ENCODE measurements around the gene ASB4. TPM values are rescaled to one million over a fixed set of nuclear protein-coding genes. Genes with fewer than 3 reads are reported as not detected.

ASB4 gene
- total and polyA plus RNA-seq, 8 donors, result 0.03 to 1.7 (median 0.28) TPM; not detected in 4

DNA sequence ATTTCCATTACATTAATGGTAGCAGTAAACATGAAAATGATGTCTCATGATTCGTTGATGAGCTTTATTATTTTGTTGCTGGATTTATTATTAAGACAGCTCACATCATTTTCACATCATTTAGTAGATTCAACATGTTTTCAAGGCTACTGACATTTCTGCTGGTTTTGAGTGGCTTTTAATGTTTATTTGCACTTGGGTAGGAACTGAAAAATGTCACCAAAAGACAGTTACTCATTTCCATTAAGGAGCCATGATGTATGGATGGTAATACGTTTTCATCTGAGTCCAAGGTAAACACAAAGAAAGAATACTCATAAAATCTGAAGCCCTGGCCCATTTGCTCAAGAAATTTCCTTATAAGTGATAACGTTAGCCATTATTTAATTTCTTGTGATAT lies 95.7 kb downstream of the ASB4 start:
- H3K27ac ChIP-seq, result peak overlapping the region in 1 of 5 donors; percentile 98
- WGBS, 5 donors, result 42 to 61% (median 46%) methylated on average over 3 of the region's 3 CpGs
- TF ChIP-seq, protein P1, sequence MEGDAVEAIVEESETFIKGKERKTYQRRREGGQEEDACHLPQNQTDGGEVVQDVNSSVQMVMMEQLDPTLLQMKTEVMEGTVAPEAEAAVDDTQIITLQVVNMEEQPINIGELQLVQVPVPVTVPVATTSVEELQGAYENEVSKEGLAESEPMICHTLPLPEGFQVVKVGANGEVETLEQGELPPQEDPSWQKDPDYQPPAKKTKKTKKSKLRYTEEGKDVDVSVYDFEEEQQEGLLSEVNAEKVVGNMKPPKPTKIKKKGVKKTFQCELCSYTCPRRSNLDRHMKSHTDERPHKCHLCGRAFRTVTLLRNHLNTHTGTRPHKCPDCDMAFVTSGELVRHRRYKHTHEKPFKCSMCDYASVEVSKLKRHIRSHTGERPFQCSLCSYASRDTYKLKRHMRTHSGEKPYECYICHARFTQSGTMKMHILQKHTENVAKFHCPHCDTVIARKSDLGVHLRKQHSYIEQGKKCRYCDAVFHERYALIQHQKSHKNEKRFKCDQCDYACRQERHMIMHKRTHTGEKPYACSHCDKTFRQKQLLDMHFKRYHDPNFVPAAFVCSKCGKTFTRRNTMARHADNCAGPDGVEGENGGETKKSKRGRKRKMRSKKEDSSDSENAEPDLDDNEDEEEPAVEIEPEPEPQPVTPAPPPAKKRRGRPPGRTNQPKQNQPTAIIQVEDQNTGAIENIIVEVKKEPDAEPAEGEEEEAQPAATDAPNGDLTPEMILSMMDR (IDR thresholded peaks at IDR 0.05), result no peak
- no peak for TF ChIP-seq POLR2A (IDR thresholded peaks at IDR 0.05)
- no peak for TF ChIP-seq POLR2AphosphoS5 (IDR thresholded peaks at IDR 0.05)
- H3K9me3 ChIP-seq, result no peaks in the 10 kb centered on the region
- intact Hi-C loops (cut with DNase I; ENCODE audit: low total_unique reads), result no loop called here
- H3K36me3 ChIP-seq, result peaks cover 13 to 36% (median 30%) of the 10 kb centered on the region in 4 donors
- peaks cover 0 to 21% (median 7%) of the 10 kb centered on the region in 4 donors for H3K4me1 ChIP-seq
- H3K4me3 ChIP-seq, result no peak overlapping the region
- H3K27me3 ChIP-seq, result no peaks in the 10 kb centered on the region
- peak in 1 of 2 donors; percentile 16 for DNase-seq

DNA sequence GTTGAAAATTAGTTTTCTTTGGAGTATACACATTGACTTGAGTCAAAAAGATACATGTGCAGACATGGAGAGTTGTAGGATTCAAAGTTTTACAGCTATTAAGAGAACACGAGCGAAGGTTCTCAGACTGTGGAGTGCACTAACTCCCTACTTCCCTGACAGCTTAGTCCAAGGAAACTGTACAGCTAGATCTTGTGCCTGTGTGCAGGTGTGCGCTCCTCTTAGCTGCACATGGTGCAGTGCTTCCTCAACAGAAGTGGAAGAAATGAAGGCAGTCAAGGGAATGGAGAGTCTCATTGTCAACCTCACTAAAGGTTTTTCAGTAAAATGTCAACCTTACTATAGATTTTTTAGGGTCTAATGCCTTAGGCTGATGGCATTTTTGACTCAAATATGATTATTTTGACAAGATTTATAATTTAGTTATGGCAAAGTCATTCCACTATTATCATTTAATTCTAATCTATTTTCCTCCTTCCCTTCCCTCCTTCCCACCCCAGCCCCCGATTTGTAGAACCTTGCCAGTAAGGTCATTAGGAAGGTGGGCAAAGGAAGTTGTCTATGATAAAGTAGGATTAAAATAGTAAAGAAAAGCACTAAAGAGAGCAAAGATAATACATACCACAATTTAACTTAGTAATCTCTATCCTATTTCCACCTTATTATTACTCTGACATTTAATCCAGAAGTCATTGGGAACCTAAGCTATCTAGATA lies 97.0 kb downstream of the ASB4 start:
- Histone ChIP-seq H3K4me1 (peaks cover 0 to 34% (median 19%) of the 10 kb centered on the region in 4 donors), H3K27me3 (no peaks in the 10 kb centered on the region), H3K4me3 (no peak overlapping the region), H3K27ac (peak overlapping the region in 2 of 5 donors; percentile 56 to 98), H3K36me3 (peaks cover 26 to 49% (median 43%) of the 10 kb centered on the region in 4 donors), H3K9me3 (no peaks in the 10 kb centered on the region)
- DNase-seq, result no peak
- WGBS, 5 donors, result 89 to 95% (median 94%) methylated on average over 4 of the region's 4 CpGs
- intact Hi-C loops (cut with DNase I; ENCODE audit: low total_unique reads), result no loop called here
- no peak for TF ChIP-seq POLR2A (IDR thresholded peaks at IDR 0.05)
- TF ChIP-seq POLR2AphosphoS5 (IDR thresholded peaks at IDR 0.05), result peak; percentile 55 to 66 (median 58)
- TF ChIP-seq, protein P1 (IDR thresholded peaks at IDR 0.05), result no peak
- no peak for TF ChIP-seq EP300 (IDR thresholded peaks at IDR 0.05)

- Histone ChIP-seq H3K4me3 (peak overlapping the region in 1 of 4 donors; percentile 79), H3K27ac (peak overlapping the region in 2 of 5 donors; percentile 98), H3K27me3 (no peaks in the 10 kb centered on the region), H3K36me3 (peaks cover 34 to 61% (median 56%) of the 10 kb centered on the region in 4 donors), H3K4me1 (peaks cover 6 to 42% (median 31%) of the 10 kb centered on the region in 4 donors), H3K9me3 (no peaks in the 10 kb centered on the region)
- TF ChIP-seq POLR2AphosphoS5 (IDR thresholded peaks at IDR 0.05), result peak; percentile 10 to 56 (median 44)
- no peak for TF ChIP-seq EP300 (IDR thresholded peaks at IDR 0.05)
- 50 to 84% (median 52%) methylated on average over 3 of the region's 3 CpGs for WGBS, 5 donors
- no peak for DNase-seq
- intact Hi-C loops (cut with DNase I; ENCODE audit: low total_unique reads), result no loop called here
Observed at GRCh38 chr7:95583834-95584621, 98.3 kb downstream of the ASB4 start.

DNA sequence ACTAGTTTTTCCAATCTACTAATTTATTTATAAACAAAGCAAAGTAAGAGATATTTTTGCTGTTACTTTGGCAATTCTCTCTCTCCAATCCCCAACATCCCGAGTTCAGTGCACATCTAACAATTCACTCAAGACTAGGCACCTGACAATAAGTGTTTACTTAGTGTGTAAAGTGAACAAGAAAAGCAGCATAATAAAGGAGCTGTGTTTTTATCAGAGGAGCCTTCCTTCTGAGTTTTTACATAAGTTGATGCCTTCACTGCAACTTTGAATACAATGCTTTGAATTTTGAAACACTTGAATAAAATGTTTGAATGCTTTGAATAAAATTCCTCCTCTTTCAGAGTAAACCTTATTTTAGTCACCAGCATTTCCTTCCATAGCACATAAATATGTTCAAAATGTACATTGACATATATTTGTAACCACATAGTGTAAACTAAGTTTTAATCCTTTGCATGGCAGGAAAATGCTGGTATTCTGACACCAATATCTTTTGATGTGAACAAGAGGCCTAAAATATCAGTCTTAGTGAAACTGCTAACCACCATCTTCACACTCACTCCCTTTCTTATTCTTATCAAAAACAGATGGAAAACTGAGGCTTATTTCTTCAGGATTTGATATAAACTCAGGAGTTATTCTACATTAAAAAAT lies 99.2 kb downstream of the ASB4 start:
- H3K9me3 ChIP-seq, result no peaks in the 10 kb centered on the region
- WGBS, 5 donors, result 50 to 80% (median 65%) methylated on average over 1 of the region's 1 CpG
- H3K27ac ChIP-seq, result peak overlapping the region in 2 of 5 donors; percentile 98
- TF ChIP-seq, protein P1 (IDR thresholded peaks at IDR 0.05), result no peak
- peak in 2 of 3 donors; percentile 55 to 57 for TF ChIP-seq POLR2AphosphoS5 (IDR thresholded peaks at IDR 0.05)
- no peak for TF ChIP-seq EP300 (IDR thresholded peaks at IDR 0.05)
- no peak for TF ChIP-seq POLR2A (IDR thresholded peaks at IDR 0.05)
- intact Hi-C loops (cut with DNase I; ENCODE audit: low total_unique reads), result no loop called here
- peaks cover 13 to 51% (median 36%) of the 10 kb centered on the region in 4 donors for H3K4me1 ChIP-seq
- H3K27me3 ChIP-seq, result no peaks in the 10 kb centered on the region
- peaks cover 43 to 69% (median 64%) of the 10 kb centered on the region in 4 donors for H3K36me3 ChIP-seq
- no peak for DNase-seq
- peak overlapping the region in 1 of 4 donors; percentile 79 for H3K4me3 ChIP-seq

All from stomach (tissue), 9 donors.